ENCODE results near the gene SP7.
"Not testable (repeated sequence)": the region's sequence is repeated elsewhere in the genome, so short reads cannot be mapped to it uniquely, and the experiment has no call there.

SP7 gene

DNA sequence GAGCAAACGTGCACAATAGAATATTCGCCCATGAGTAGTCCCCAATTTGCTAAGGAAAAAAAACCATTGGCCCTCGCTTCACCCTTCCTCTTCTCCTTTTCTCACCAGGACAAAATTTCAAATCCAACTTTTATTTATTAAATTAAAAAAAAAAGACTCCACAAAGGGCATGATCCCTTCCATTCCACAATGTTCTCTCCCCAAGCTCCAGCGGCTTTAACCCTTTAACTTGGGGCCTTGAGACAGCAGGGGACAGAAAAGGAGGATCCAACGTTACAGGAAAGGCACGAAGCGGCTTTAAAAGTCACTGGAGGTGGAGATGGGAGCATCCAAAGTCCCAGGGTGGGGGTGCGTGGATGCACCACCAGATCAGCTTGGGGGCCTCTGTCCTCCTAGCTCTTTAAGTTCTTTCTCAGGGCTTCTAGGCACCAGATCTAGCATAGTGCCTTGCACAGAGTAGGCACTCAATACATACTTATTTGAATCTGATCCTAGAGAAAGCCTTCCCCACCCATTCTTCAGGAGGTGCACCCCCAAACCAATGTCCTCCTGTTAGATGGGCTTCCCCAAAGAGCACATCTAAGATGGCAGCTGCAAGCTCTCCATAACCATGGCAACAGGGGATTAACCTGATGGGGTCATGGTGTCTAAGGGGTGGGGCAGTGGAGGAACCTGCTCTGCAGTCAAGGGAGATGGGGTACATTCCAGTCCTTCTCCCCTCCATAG, 9.5 kb downstream of the SP7 start:
- DNase-seq = no peak
- in situ Hi-C loops (cut with MboI; ENCODE audit: low pct_unique_long_range_greater_than_20kb, low sequenced_read_pairs) = no loop called here

DNA sequence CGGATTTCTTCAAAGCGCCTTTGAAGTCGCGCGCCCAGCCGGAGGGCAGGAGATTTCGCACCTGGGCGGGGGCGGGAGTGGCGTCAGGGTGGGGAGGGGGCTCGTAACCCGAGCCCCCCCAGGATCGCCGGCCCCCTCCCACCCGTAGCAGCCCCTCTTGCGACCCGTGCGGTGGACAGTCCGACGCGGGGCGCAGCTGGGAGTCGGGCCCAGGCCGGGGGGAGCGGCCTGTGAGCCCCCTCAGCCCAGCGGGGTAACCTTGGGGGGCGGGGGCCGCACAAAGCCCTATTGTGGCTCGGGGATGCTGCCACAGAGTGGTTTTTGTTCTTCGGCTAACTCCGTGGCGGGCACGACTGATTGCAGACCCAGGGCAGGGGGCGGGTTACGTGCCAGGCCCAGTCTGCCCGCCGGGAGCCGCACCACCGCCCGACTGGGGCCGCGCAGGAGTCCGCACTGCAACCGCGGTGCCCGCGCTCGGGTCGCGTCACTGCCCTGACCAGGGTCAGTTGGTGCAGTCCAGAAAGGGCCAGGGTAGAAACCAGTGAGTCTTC, 10.6 kb downstream of the SP7 start:
- no peak for DNase-seq
- in situ Hi-C loops (cut with MboI; ENCODE audit: low pct_unique_long_range_greater_than_20kb, low sequenced_read_pairs) = no loop called here

DNA sequence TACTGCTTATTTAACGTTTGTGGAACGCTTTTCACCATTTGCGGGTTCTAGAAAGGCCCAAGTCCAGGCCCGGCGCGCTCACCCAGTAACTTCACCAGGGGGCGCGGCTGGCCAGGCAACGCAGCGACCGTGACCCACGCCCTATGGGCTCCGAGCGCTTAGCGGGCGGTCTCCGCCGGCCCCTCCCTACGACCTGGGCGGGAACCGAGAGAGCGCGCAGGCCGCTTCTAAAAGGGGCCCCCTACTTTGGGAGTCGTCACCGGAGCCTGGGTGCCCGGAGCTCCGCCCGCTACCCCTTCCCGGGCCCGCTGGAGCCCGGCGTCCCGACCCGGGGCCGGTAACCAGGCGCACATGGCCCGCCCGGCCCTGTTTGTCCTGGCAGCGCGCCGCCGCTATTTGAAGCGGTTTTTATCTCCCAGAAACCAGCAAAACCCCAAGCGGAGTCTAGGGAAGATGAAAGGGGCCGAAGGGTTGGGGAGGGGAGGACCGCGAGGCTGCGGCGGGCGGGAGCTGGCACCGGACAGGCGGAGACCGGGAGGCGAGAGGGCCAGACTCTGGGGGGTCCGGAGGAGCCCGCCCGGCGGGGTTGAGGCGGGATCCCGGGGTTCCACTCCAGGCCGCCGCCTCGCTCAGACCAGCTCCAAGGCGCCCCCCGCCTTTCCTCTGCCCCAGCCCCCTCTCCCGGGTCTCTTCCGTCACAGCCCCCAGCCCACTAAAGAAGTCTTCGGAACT, 11.2 kb downstream of the SP7 start:
- in situ Hi-C loops (cut with MboI; ENCODE audit: low pct_unique_long_range_greater_than_20kb, low sequenced_read_pairs) = no loop called here
- peak; percentile 89 for DNase-seq

DNA sequence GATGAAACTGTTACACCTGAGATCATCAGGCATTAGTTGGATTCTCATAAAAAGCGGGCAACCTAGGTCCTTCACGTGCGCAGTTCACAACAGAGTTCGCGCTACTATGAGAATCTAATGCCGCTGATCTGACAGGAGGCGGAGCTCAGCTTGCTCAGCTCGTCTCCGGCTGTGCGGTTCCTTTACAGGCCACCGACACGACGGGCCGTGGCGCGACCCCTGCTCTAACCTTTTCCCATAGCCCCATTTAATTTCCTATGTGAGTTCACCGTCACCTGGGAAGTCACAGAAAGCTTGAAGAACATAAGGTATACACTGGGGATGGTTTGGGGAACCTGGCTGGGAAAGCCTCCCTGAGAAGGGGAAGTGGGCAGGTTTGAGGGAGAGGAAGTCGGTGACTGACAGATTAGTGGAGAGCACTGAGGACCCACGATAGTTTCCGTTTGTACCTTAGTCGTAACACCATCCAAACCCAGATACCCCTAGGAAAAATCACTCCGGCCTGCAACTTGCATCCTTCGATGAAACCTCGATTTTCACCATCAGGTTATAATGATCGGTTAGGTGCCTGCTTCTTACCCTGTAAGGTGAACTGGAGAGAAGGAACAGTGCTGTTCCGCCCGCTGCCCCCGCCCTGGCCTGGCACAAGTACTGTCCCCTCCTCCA, 11.9 kb downstream of the SP7 start:
- DNase-seq = peak; percentile 87
- in situ Hi-C loops (cut with MboI; ENCODE audit: low pct_unique_long_range_greater_than_20kb, low sequenced_read_pairs) = no loop called here

DNA sequence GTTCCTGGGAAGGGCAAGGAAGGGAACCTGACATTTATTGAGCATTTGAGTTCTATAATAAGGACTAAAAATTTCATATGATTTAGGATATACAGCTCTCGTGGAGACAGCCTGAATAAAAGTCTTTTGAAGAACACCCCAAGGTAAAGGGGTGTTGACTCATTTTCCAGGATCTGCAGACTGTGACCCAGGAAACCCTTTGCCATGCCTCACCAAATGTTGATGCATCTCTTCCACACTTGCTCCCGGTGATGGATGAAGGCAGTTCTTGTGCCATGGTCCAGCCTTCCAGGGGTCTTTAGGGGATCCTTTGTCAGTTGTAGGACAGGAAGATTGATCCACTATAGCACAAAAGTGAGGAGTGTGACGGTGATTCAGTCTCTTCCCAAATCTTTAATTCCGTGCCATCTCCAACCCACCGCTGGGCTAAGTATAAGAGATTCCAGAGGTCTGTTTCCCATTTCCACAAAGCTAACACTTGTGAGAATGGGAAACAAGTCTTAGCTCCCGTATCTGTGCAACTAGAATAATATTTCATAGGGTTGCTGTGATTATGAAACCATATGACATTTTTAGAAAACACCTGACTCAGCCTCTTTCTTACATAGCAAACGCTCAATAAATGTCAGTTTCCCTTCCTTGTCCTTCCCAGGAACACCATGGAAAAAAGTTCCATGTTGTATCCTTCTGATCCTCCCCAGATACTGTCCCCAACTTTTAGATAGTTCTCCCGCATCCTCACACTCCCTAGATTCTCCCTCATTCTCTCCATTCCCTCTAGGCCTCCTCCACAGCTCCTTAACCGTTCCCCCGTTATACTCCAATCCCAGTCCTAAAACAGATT, 15.6 kb downstream of the SP7 start:
- in situ Hi-C loops (cut with MboI; ENCODE audit: low pct_unique_long_range_greater_than_20kb, low sequenced_read_pairs) = no loop called here
- DNase-seq = no peak

DNA sequence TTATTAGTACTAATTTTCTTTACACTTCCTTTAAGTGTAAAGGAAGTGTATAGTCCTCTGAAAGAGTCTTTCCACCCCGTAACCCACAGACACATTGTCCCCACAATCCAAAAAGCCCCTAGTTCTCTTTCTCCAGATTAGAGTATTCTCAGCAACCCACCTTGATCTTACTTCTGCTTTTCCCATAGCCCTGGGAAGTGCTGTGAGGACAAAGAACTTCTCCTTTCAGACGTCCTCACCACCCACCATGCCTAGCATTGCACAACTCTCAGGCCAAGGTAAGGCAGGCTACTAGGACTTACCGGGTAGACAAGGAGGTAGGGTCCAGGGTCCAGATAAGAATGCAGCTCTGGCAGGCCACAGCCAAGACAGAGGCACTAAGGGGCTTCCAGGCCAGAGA, 22.2 kb downstream of the SP7 start:
- DNase-seq = peak; percentile 77
- in situ Hi-C loops (cut with MboI; ENCODE audit: low pct_unique_long_range_greater_than_20kb, low sequenced_read_pairs) = no loop called here

DNA sequence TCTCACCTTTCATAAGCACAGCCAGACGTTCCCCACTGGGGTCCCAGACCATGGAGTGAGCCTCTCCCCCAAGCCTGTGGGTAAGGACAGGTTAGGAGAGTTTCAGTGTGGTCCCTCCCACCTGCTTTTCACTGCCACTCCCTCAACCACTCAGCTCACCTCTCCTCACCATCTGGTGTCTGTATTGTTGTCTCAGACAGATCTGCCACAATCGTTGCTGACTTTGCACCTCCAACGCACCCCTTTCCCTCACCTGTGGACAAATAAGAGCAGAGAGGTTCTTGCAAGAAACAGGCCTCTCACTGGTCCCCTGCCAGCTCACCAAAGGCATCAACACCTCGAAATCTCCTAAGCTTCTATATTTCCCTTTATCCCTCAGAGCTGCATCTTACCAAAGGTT, 27.9 kb downstream of the SP7 start:
- in situ Hi-C loops (cut with MboI; ENCODE audit: low pct_unique_long_range_greater_than_20kb, low sequenced_read_pairs) = no loop called here

DNA sequence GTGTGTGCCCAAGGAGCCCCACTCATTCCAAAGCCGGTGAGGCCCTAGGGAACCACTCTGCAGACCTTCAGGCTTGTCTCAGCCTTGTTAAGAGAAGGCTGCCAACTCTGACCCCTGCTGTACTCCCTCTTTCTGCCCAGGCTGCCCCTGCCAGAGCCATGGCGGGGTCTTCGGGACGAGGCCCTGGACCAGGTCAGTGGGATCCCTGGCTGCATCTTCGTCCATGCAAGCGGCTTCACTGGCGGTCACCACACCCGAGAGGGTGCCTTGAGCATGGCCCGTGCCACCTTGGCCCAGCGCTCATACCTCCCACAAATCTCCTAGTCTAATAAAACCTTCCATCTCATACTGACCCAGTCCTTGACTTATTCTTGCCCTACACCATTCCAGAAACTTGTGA, 29.3 kb downstream of the SP7 start:
- in situ Hi-C loops (cut with MboI; ENCODE audit: low pct_unique_long_range_greater_than_20kb, low sequenced_read_pairs) = no loop called here

More for the DNA sequence above, 27.9 kb downstream of the SP7 start:
- no peak for DNase-seq

DNA sequence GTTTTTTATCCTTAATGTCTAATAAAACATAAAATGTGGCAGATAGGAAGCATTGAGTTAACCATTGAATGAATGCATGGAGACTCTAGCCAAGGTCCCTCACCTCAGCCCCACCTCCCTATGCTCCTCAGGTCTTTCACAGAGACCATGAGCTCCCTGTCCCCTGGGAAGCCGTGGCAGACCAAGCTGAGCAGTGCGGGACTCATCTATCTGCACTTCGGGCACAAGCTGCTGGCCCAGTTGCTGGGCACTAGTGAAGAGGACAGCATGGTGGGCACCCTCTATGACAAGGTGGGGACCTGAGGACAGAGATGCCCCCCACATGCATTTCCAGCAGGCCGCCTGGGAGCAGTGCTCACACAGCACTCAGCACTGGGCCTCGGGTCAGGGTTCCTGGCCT, 33.3 kb downstream of the SP7 start:
- in situ Hi-C loops (cut with MboI; ENCODE audit: low pct_unique_long_range_greater_than_20kb, low sequenced_read_pairs) = no loop called here
- DNase-seq = no peak

More for the DNA sequence above, 29.3 kb downstream of the SP7 start:
- no peak for DNase-seq

DNA sequence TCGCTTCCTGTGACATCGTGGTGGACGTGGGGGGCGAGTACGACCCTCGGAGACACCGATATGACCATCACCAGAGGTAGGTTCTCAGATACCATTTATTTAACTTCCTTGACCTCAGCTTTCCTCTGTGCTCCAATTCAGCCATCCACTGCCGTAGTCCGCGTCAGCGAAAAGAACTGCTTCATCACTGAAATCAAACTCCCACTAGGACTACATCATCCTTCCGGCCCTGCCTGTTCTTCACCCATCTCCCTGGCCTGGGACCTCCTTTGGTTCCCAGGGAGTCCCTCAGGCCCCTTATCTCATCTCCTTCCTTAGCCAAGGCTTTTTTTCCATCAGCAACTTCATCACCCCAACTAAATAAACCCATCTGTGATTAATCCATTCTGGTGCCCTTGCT, 36.0 kb downstream of the SP7 start:
- DNase-seq = no peak
- in situ Hi-C loops (cut with MboI; ENCODE audit: low pct_unique_long_range_greater_than_20kb, low sequenced_read_pairs) = no loop called here

DNA sequence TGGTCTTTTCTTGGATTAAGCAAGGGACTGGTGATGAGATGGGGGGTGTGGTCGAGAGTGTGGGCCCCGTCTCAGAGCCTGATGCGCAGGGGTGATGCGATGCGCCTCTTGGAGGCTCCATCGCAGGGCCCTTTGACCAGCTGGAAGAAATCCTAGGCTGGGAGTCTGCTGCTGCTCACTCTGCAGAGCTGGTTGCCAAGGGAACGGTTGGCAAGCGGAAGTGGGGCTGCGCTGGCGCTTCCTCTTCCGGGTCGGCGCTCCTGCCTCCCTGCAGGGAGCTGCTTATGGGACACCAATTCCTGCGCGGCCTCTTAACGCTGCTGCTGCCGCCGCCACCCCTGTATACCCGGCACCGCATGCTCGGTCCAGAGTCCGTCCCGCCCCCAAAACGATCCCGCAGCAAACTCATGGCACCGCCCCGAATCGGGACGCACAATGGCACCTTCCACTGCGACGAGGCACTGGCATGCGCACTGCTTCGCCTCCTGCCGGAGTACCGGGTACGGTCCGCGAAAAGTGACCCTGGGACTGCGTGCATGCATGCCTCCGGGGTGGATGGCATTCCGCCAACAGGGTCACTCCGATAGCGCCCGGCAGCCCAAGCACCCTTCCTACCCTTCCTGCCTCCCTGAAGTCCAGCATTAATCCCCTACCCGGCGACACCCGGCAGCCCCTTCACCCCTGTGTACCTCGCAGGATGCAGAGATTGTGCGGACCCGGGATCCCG, 36.5 kb downstream of the SP7 start, which contains the start of gene MYG1:
Gene MYG1, plus strand, starts transcription at position 242 of the 727 bp plus-strand sequence. Its CDS starts 43 bp downstream, at position 285.
- in situ Hi-C loops (cut with MboI; ENCODE audit: low pct_unique_long_range_greater_than_20kb, low sequenced_read_pairs) = loop anchor here (25.0 kb wide), 1 partner anchor 237 kb away; the partner anchor contains the start of gene TNS2

DNA sequence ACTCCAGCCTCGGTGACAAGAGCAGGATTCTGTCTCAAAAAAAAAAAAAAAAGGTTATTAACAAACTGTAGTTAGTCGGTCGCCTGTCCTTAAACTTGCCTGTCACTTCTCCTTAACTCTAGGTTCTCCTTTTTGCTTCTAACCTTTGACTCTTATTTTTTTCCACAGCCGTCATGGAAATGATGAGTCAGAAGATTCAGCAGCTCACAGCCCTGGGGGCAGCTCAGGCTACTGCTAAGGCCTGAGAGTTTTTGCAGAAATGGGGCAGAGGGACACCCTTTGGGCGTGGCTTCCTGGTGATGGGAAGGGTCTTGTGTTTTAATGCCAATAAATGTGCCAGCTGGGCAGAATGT, 37.1 kb downstream of the SP7 start:
- in situ Hi-C loops (cut with MboI; ENCODE audit: low pct_unique_long_range_greater_than_20kb, low sequenced_read_pairs) = loop anchor here (25.0 kb wide), 1 partner anchor 237 kb away; the partner anchor contains the start of gene TNS2
- peak; percentile 85 for DNase-seq

More for the DNA sequence above, 36.5 kb downstream of the SP7 start, which contains the start of gene MYG1:
- DNase-seq = peak; percentile 95

DNA sequence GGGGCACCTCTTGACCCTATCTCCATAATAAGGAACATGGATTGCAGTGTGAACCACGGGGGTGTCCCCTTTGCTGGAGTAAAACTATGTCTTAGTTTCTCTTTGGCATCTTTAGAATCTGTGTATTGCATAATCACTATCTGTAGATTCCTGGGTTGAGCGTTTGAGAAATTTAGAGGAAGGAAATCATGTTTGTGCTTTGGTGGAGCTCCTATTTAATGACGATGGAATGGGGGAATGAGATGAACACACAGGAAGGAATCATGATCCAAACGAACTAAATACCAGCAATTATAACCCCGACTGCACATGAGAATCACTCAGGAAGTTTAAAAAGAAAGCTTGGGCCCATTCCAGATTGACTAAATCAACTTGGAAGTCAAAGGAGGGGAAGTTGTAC, 38.0 kb downstream of the SP7 start:
- peak; percentile 44 for DNase-seq
- in situ Hi-C loops (cut with MboI; ENCODE audit: low pct_unique_long_range_greater_than_20kb, low sequenced_read_pairs) = loop anchor here (25.0 kb wide), 1 partner anchor 236 kb away; the partner anchor contains the start of gene TNS2

DNA sequence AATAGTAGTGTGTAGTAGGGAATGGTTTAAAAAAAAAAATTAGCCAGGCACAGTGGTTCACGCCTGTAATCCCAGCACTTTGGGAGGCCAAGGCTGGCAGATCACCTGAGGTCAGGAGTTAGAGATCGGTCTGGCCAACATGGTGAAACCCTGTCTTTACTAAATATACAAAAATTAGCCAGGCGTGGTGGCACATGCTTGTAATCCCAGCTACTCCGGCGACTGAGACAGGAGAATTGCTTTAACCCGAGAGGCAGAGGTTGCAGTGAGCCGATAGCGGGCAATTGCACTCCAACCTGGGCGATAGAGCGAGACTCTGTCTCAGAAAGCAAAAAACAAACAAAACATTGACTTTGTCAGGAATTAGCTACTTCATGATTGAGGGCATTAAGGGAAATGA, 39.0 kb downstream of the SP7 start:
- DNase-seq = not testable (repeated sequence)
- in situ Hi-C loops (cut with MboI; ENCODE audit: low pct_unique_long_range_greater_than_20kb, low sequenced_read_pairs) = loop anchor here (25.0 kb wide), 1 partner anchor 235 kb away; the partner anchor contains the start of gene TNS2

DNA sequence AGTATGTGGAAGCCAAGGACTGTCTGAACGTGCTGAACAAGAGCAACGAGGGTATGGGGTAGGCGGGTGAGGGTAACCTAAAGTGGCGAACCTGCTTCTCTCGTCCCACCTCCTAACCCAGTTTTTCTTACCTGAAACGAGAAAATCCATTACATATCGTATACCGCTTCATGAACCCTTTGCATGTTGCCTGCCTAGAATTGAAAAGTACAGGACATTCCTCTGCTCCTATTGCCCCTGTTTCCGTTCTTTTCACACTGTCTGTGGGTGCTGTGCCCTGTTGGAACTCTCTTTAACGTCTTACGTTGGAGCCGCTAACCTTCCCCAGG, 40.3 kb downstream of the SP7 start:
- in situ Hi-C loops (cut with MboI; ENCODE audit: low pct_unique_long_range_greater_than_20kb, low sequenced_read_pairs) = loop anchor here (25.0 kb wide), 1 partner anchor 234 kb away; the partner anchor contains the start of gene TNS2
- no peak for DNase-seq

DNA sequence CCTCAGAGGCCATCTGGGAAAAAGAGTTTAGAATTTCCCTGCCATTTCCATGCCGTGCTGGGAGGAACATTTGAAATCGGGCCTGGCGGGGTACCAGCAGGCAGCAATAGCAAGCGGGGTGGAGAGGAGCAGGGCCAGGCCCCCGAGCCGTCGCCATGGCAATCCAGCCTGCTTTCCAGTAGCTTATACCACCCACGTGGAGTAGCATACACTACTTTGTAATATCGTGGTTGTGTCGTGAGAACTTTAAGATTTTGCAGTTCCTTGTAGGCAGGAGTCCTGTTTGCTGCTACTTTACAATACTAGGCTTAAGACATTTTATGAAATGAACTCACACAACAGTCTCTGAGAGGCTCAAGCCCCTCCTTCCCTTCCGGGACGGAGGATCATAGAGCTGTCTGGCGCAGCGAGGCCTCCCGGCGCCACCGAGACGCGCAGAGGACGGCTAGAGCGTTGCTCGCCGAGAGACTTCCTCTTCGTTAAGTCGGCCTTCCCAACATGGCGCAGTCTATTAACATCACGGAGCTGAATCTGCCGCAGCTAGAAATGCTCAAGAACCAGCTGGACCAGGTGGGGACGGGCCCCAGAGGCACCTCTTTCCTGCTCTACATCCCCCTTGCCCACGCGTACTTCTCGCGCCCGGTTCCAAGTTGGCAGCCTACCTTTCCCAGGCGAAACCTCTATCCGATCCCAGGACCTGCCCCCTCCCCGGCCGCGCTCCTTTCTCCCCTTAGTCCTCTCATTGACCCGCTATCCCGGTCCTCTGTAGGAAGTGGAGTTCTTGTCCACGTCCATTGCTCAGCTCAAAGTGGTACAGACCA, 40.9 kb downstream of the SP7 start, which contains the start of gene PFDN5:
Gene PFDN5, plus strand, starts transcription at position 473 of the 821 bp plus-strand sequence. Its CDS starts 26 bp downstream, at position 499.
- in situ Hi-C loops (cut with MboI; ENCODE audit: low pct_unique_long_range_greater_than_20kb, low sequenced_read_pairs) = loop anchor here (25.0 kb wide), 1 partner anchor 233 kb away; the partner anchor contains the start of gene TNS2
- DNase-seq = peak; percentile 89

DNA sequence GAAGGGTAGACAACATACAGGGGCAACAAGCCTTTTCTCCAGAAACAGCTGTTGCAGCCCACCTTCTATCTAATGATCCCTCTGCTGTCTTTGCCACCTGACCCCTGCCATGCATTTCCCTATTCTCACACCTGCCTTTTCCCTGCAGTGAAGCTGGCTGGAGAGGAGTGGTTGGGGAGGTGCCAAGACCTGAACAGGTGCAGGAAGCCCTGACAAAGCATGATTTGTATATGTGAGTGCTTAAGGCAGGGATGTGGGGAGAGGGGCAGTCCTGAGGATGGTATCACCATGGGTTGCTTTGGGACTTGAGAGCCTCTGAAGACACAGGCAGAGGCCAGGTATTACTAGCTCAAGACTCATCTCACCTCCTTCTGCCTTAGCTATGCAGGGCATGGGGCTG, 43.7 kb downstream of the SP7 start:
- DNase-seq = no peak
- in situ Hi-C loops (cut with MboI; ENCODE audit: low pct_unique_long_range_greater_than_20kb, low sequenced_read_pairs) = loop anchor here (25.0 kb wide), 1 partner anchor 230 kb away; the partner anchor contains the start of gene TNS2
